ENCODE results near the gene ZC3H12A.

Gene ZC3H12A

DNA sequence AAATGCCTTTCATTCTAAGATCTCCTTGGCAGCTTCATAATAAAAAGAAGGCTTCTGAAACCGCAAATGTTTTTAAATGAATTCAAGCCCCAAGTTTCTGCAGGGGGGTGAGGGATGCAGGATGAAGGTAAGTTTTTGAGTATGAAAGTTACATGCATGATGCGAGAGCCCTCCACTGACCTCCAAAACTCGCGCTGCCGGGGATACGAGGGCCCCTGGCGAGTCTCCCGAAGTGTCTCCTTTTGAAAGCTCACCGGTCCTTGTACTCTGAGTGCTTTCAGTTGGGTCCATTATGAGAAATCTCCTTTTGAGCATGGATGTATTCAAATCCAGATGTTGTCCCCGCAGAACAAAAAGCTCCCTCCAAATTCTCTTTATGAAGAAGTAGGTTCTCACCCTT is 18.9 kb upstream of the ZC3H12A start:
- no peak for DNase-seq (ENCODE audit: low read depth, low spot score)

DNA sequence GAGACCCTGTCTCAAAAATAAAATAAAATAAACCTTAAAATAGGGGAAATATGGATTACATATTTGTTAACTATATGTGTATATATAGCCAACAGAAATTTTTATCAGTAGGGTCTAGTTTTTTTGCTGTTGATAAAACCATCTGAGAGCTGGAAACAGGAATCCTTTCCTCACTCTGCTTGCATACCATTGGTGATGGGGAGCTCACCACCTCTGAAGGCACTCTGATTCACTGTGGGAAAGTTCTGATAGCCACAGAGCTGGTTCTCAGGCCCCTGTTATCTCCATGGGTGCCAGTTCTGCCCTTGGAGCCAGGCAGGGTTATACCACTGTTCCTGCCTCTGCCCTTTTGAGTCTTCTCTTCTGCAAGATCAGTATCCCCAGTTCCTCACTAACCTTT is 17.8 kb upstream of the ZC3H12A start:
- DNase-seq (ENCODE audit: low read depth, low spot score), result no peak

DNA sequence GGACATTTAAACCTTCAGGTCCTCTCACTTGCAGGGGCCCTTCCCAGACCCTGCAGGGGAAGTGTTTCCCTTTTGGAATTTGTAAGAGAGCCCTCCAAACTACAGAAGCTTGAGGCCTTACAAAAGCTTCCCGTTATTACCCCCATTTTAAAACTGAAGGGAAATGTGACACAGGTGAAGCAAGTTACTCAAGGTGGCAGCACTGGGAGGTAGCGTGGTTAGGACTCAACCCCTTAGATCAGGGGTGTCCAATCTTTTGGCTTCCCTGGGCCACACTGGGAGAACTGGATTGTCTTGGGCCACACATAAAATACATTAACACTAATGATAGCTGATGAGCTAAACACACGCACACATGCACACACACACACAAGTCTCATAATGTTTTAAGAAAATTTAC is 15.8 kb upstream of the ZC3H12A start:
- no peak for DNase-seq (ENCODE audit: low read depth, low spot score)

DNA sequence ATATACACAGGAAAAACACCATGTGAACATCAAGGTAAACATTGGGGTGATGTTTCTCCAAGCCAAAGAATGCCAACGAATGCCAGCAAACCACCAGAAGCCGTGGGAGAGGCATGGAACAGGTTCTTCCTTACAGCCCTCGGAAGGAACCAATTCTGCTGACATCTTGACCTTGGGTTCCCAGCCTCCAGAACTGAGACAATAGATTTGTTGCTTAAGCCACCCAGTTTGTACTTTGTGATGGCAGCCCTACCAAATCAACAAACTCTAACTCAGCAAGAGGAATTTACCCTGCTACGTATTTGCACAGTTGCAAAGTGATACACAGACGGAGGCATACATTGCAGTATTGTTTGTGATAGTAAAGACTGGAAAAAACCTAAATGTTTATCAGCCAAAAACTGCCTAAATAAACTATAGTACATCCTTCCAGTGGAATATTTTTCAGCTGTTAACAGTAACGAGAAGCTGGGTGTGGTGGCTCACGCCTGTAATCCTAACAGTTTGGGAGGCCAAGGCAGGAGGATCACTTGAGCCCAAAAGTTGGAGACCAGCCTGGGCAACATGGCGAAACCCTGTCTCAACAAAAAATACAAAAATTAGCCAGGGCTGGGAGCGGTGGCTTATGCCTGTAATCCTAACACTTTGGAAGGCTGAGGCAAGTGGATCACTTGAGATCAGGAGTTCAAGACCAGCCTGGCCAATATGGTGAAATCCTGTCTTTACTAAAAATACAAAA is 12.5 kb upstream of the ZC3H12A start:
- DNase-seq (ENCODE audit: low read depth, low spot score), result no peak

DNA sequence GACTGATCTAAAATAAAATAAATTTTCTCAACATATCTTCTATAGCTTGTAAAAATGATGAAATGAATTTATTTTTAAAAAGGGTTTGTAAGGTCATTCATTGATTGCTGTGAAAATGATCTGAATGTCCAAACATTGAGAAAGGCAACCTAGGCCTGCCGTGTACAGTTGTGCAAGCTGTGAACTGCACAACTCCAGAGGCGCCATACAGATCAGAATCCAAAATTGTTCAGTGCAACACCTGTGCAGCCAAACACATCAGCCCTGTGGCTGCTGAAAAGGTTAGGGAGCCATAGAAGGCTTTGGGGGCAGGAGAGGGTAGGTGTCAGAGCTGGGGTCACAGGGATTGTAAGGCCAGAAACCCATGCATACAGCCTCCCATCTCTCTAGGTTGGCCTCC is 9.9 kb upstream of the ZC3H12A start:
- DNase-seq (ENCODE audit: low read depth, low spot score), result no peak

DNA sequence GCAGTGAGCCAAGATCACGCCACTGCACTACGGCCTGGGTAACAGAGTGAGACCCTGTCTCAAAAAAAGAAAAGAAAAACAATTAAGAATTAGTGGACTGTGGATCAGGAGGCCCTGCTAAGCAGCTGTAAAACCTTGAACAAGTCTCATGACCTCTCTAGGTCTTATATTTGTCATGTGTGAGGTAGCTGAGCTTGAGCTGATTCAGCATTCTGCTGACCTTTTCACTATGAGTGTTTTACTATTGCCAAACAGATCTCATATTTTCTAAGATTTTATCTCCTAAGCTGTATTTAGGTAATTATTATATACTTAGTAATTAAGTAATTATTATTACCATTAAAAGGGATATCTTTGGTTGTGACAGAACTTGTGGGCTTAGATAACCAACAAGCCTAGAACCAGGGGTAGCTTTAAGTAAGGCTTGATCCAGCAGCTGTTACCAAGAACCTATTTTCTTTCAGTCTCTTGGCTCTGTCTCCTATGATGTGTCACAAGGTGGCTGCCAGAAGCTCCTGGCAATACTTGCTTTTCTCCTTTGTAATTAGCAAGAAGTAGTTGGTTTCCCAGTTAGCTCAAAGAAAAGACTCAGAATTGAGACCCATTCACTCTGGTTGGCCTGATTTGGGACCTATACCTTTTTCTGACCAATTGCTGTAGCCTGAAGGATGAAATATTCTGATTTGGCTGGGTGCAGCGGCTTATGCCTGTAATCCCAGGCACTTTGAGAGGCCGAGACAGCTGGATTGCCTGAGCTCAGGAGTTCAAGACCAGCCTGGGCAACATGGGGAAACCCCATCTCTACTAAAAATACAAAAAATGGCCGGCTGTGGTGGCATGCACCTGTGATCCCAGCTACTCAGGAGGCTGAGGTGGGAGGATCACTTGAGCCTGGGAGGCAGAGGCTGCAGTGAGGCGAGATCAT is 8.5 kb upstream of the ZC3H12A start:
- DNase-seq (ENCODE audit: low read depth, low spot score), result no peak

DNA sequence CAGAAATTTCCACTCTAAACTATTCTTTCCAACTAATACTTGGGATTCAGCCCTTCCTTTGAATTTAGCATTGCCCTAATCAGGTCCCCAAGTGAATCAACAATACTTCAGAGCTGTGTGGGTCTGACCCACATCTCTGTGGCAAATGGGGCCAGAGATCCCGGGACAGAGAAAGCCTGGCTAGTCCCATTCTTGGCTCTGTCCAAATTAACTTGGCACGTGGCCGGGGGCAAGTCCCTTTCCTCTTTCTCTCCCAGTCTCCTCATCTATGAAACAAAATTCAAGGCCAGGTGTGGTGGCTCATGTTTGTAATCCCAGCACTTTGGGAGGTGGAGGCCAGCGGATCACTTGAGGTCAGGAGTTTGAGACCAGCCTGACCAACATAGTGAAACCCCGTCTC is 6.3 kb upstream of the ZC3H12A start:
- DNase-seq (ENCODE audit: low read depth, low spot score), result no peak

DNA sequence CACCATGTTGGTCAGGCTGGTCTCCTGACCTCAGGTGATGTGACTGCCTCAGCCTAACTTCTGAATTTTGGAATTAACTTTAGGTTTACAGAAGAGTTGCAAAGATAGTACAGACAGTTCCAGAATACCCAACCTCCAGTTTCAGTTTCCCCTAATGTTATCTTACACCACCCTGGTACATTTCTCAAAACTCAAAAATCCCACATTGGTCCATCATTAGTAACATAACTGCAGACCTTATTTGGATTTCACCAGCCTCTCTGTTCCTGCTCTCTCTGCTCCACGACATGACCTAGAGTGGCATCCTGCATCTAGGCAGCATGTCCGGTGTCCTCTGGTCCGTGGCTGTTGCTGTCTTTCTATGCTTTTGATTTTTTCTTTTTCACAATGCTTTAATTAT is 5.0 kb upstream of the ZC3H12A start:
- DNase-seq (ENCODE audit: low read depth, low spot score), result no peak

DNA sequence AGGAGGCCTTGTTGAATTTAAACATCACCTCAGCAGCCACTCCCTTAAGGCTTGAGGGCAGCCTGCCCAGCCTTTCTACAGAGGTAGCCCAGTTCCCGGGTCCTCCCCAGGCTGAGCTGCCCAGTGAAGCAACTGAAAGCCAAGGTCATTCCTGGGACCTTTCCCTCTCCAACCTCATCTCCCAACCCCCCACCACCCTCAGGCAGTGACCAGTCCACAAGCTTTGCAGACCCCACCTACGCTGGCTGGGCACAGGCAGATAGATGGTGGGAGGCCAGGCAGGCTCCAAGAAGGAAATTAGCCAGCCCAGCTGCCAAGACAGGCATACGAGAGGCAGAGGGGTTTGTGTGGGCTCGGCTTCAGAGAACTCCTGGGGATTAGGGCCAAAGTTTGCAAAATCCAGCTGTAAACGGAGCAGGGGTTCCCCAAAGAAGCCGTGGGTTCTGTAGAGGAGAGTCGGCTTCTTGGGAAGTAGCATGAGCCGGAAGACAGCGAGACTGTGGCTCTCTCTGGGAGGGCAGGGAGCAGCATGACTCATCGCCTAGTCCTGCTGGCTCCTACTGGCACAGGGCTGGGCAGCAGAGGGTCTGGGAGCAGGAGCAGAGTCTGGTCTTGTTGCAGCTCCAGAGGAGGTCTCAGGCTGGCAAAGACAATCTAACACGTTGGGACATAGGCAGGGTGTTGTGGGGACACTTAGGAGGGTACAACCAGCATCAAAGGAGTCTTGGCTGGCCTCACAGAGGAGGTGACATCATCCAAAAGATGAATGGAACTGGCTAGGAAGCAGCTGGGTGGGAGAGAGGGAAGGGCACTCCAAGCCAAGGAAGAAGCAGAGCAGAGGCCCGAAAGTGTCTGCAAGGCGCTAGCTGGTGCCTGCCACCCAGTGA is 2.8 kb upstream of the ZC3H12A start:
- peak; percentile 77 for DNase-seq (ENCODE audit: low read depth, low spot score)

DNA sequence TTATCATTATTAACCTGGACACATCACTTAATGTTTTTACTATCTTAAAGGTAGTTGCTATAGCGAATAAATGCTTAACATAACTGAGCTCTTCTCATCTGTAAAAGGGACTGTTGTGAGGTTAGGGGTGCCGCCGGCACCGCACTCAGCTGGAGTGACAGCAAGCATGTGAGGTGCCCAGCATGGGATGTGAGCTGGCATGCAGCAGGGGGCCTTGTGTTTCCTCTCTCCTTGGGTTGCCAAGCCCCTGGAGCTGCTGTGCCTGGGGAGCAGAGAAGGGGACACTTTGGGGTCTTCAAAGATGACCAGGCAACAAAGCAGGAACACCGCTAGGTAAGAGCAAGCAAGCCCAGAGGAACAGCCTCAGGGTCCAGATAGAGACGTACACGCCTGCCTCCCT is 2.1 kb upstream of the ZC3H12A start:
- no peak for DNase-seq (ENCODE audit: low read depth, low spot score)

DNA sequence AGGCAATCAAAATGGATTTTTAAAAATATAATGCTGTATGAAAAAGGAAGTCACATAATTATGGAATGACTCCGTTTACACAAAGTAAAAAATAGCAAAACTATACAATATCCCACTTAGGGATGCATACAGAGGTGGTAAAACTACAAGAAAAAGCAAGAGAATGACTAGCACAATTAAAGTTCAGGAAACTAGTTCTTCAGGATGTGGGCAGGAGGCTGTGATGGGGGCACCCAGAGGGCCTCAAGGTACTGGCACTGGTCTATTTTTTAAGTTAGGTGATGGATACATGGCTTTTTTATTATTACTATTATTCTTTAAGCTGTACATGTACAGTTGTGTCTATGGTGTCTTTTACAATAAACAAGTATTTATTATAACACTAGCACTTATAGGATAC is 1.4 kb upstream of the ZC3H12A start:
- DNase-seq (ENCODE audit: low read depth, low spot score), result no peak

DNA sequence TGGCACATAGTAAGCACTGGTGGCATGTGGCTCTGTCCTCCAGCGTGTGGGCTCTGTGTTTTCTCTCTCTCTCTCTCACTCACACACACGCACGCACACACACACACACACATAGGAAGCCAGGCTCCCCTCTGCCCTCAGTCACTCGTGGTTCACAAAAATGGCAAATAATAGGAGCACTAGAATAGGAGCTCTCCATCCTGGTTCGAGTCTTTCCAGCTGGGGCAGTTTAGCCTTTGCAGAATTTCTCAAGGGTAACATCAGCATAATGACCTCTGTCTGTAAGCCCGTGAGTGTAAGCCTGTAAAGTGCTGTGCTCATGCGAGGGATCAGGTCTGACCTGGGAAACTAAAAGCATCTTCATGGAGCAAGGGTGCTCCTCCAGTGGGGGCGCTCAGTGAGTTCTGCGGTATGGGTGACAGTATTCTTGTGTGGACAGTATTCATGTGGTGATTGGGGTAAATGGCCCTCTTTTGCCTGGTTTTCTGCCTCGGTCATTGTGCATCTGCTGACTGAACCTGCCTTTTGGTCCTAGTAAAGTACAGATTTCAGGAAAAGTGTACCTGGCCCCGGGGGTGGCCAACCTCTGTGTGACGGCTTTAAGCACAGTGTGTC is 842 bp upstream of the ZC3H12A start:
- no peak for DNase-seq (ENCODE audit: low read depth, low spot score)

DNA sequence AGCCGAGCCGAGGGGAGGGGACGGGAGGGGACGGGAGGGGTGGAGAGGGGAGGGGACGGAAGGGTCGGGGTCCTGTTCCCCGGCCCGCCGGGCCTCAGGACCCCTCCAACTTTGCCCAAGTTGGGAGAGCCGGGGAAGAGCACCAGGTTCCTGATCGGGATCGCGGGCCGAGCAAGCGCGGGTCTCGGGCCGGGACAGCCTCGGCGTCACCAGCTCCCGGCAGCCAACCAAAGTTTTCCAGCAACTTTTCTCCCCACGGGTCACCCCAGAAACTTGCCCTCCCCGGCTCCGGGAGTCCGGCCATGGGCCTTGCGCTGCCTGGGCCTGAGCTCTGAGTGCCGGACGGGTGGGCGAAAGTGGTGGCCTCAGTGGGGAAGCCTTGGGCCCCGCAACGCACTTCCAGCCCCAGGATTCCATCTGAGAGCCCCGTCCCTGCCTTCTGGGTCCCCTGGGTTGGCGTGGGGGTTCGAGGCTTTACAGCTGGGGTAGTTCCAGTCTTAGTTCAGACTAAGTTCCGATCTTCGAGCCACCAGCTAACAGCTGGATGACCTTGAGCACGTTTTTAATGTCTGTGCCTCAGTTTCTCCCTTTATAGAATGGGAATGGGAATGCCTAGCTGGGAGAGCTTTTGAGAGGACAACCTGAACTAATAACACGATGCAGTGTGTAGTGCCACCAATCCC is 458 bp downstream of the ZC3H12A start:
- DNase-seq (ENCODE audit: low read depth, low spot score), result peak; percentile 34

DNA sequence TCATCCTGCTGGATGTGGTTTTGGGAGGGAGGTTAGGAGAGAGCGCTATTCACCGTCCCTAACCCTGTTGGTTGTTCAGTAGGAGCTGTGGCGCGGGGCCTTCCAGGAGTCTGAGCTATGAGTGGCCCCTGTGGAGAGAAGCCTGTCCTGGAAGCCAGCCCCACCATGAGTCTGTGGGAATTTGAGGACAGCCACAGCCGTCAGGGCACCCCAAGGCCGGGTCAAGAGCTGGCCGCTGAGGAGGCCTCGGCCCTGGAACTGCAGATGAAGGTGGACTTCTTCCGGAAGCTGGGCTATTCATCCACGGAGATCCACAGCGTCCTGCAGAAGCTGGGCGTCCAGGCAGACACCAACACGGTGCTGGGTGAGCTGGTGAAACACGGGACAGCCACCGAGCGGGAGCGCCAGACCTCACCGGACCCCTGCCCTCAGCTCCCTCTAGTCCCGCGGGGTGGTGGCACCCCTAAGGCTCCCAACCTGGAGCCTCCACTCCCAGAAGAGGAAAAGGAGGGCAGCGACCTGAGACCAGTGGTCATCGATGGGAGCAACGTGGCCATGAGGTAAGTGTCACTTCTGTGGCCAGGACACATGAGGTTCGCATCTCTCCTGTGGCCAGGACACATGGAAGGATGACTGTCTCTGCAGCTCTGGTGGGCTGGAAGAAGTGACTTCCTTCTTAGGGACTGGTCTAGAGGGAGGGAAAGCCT is 1.2 kb downstream of the ZC3H12A start:
- DNase-seq (ENCODE audit: low read depth, low spot score), result no peak

DNA sequence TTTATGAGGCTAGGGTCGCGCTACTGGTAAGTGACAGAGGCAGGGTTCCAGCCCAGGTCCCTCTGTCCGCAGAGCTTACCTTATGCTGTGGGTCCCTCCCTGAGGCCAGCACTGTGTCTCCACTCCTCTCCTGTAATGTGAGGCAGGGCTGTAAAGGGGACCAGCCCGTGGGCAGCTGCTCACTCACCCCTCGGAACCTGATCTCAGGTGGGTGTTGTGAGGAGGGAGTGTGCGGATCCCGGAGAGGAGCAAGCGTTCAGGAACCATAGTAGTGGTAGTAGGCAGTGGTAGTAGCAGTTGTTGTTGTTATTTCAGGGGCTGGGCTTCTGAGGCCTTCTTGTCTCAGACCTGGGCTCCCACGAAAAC is 1.7 kb downstream of the ZC3H12A start:
- peak; percentile 25 for DNase-seq (ENCODE audit: low read depth, low spot score)

DNA sequence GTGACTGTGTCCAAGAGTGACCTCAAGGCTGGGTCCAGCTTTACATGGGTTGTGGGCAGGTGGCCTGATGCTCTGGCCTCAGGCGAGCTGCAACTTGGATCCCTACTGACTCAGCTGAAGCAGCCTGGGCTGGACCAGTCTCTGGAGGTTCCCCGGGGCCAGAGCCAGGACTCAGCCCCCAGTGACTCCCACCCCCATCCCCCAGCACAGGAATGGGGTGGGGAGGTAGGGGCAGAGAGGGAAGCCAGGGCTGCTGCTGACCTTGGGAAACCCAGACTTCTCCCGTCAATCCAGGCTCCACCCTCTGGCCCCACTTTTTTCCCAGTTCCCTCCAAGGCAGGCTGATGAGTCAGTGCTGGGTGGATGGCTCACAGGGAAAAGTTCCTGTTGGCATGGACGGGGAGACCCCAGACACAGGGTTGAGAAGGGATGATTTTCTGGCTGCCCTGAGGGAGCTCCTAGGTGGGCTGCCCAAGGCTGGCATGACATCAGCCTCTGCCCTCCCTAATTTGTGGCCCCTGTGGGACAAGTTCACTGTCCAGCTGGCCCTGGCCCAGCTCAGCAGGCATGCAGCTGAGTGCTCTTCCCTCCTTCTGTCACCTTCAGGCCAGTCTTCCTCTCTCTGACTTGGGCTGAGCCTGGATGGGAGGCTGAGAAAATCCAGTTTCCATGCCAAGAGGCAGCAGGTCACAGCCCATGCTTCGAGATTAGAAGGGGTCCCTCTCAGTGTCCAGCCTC is 2.2 kb downstream of the ZC3H12A start:
- DNase-seq (ENCODE audit: low read depth, low spot score), result peak; percentile 66

DNA sequence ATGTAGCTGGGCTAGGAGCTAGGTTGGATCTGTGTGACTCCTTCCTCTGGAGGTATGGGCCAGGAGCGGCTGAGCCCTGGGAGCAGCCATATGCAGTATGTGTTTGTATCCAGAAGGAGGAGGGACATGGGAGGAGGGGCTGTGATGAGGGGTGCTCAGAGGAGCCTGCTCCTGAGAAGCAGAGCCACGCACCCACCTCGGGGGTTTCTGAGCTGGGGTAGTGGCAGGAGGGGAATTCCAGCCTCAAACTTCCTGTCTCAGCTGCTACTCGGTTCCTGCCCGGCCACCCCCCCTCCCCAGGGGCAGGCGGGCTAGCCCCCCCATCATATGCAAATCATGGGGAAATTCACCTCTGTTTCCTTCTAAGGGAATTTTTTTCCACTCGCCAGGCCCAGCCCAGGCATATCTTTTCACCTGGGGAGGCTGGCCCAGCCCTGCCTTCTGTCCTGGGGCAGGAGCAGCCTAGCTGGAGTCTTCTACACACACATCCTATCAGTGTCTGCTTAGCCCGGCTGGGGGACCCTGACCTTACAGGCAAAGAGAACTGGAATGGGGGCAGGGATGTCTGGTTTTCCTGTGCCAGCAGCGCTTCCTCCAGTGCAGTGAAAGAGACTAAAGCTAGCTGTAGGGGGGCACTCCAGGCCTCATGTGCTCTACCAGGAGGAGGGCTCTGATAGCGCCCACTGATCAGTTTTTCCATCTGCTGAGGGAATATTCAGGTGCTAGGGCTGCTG is 3.0 kb downstream of the ZC3H12A start:
- peak; percentile 88 for DNase-seq (ENCODE audit: low read depth, low spot score)

DNA sequence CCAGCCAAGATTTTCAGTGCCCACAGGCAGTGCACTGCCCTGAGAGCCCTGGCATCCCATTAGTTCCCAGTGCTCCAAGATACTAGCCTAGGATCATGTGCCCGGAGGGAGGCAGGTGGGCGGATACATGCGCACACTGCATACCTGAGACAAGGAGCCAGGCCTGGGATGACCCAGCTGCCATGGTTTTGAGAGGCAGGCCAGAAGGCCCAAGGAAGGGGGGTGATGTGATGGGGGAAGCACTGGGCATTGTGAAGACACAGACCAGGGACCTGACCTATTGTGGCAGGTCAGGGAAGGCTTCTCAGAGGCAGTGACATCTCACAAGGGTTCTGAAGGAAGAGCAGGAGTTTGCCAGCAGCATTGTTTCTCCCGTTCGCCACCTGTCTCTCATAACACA is 3.6 kb downstream of the ZC3H12A start:
- DNase-seq (ENCODE audit: low read depth, low spot score), result peak; percentile 49

DNA sequence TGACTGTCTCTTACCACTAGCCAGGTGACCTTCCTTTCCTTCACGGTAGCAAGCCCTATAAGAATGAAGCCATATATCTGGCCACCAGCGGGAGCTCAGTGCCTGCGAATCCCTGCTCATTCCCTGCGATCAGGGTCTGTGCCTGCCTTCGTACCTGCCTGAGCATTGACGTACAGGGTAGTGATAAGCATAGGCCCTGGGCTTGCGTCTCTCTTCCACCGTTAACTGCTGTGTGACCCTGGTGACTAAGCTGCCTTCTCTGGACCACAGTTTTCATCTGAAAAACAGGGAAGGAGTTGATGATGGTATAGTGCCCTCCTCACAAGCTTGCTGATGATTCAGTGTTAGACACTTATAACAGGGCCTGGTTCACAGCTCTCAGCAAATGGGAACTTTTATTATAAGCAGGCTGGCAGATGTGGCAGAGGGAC is 4.1 kb downstream of the ZC3H12A start:
- DNase-seq (ENCODE audit: low read depth, low spot score), result no peak
